ENCODE measurements around the gene RAPGEF4.

The RAPGEF4 gene

GRCh38 chr2:172861098-172861497 lies 125.5 kb downstream of the RAPGEF4 start:
- peak; percentile 8 for DNase-seq (ENCODE audit: low read depth)

DNA sequence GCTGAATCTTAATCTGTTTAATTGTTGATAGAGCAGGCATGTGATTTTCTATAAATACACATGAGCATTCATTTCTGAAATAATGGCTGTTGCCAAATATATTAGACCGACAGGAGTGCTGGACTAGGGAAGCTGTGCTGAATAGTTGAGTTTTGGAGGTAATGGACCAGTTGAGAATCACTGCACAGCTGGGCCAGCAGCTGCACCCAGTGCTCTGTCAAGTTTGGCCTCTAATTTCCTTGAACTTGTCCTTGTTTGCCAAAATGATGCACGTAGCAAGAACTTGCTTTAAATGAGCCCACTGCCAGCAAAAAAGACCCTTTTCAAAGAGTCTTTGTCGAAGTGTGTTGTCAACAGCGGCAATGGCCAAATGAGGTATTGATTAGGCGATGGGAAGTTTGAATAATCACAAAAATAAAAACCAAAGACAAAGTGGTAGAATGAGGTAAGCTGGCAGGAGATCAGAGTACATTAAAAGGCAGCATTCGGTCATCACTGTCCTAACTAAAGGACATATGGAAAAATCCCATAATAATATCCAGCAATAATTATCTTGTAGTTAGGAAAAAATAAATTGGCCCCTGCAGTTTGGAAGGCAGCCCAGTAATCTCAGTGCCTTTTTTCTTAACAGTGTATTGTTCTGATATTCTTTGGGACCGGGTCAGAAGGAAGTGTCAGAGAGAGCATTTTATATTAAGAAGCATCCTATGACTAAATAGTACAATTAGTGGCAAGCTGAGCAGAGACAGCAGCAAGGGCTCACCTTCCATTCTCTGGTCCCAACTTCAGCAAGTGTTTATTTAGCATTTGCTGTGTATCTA lies 126.2 kb downstream of the RAPGEF4 start:
- no peak for DNase-seq (ENCODE audit: low read depth)

DNA sequence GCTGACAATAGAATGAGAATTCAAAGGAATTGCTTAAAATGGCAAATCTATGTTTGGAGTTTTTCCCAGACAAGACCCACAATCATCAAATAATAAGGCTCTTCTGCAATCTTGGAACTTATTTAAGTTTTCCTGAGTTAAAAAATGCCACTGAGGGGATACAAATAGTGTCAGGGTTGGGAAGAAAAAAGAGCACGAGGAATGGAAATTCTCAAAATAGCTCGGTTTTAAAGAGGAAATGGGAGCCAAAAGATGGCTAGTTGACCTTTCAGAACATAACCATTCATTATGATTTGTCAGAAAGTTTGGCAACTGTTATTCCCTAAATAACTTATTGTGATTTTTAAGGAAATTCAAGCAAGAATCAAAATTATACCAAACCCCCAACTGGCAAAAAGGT lies 127.7 kb downstream of the RAPGEF4 start:
- DNase-seq (ENCODE audit: low read depth), result no peak

DNA sequence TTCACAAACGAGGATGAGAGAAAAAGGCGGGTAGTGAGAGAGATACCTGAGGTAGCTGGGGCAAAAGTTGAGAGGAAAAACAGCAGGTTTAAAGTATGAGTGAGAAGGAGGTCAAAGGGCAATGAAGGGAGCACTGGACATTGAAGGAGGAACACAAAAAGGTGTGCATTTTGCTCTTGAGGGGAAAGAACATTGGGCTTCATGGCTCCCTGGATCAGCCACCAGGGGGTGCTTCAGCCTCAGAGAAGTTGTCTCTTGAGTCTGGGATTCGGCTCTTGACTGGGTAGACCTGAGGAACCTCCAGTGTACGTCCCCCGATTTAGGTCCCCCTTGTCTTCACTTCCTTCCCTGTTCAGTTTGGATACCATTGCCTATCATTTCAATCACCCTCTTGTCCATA lies 128.5 kb downstream of the RAPGEF4 start:
- peak; percentile 57 for DNase-seq (ENCODE audit: low read depth)

DNA sequence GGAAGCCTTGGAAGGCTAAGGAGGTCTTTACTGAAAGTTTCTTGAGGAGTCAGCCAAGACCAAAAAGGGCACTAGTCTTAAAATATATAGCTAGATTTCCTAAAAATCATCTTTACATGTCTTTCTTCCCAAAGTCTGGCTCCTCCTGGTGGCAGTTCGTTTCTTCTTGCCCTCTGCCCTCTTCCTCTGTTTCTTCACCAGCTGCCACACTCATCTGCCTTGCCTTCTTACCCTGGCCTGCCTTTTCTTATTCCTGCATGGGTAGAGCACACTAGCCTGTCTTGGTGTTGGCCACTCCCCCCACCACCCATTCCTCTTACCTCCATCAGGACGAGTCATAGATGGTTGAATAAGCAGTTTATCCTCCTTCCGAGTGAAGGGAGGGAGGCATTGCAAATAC lies 129.8 kb downstream of the RAPGEF4 start:
- peak; percentile 1 for DNase-seq (ENCODE audit: low read depth)

- DNase-seq (ENCODE audit: low read depth), result no peak
Observed at GRCh38 chr2:172869861-172870260, 134.2 kb downstream of the RAPGEF4 start.

DNA sequence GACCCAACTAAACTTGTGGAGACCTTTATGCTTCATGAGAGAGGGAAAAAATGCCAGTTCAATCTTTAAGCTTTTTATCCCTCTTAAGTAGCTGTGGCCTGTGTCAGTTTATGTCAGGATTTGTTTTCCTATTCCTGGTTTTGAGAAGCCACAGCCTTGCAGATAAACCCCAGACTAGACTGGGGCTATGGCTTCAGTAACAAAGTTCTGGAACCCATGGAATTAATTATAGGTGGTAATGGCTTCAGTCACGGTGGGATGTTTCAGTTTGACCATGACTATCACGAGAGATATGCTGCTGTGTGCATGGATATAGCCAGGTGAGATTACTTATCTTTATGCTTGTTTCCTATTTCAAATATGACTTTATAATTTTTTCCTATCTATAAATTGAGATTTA lies 134.8 kb downstream of the RAPGEF4 start:
- DNase-seq (ENCODE audit: low read depth), result no peak

DNA sequence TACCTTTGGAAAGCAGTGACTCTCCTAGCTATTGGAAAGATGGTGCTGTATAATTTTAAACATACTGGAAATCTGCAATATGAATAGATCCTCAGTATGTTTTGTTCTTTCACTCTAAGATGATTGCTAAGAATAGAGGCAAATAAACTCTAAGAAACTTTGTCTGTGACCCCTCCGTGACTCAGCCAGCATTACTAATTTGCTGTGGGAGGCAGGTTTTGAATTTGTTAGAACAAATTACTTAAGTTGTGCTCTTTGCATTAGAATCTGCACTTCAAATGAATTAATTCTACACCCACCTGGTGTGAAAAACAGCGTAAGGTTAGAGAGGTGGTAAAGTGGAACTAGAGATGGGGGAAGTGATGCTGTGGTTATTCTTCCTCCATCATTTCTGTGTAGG lies 142.2 kb downstream of the RAPGEF4 start:
- DNase-seq (ENCODE audit: low read depth), result peak; percentile 47

DNA sequence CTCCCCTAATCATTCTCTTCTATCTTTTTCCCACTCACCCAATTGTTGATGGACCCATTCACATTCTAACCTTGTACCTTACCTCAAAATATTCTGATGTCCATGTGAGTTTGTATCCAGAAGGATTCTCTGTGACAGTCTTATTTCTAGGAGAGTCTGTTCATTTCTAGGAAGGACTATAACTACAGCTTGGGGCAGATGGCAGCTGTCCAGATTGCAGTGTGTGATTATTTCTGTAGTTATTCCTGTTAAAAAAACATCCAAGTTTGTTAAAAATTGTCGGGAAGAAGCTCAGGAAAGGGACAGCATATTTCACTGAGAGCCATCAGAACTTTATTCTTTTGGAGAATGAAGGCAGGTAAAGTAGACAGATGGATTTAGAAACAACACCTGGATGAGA lies 142.6 kb downstream of the RAPGEF4 start:
- DNase-seq (ENCODE audit: low read depth), result peak; percentile 29

DNA sequence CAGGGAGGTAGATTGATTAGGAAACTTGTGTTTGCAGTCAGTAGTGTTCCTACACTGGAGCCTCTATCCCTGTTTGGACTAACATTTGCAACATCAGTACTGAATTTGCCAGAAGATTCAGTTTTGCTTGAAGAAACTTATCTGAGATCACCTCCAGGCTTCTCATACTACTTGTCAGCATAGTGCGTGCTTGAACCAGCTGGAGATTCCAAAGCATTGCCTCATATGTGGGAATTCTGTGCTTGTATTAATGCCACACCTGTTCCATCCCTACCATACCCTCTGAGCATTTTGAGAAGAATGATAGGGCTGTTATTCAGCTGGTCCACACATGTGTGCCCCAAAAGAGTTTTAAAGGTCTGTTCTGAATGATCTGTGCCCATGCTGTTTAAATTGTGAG lies 148.7 kb downstream of the RAPGEF4 start:
- DNase-seq (ENCODE audit: low read depth), result no peak

- no peak for DNase-seq (ENCODE audit: low read depth)
Observed at GRCh38 chr2:172885996-172886395, 150.4 kb downstream of the RAPGEF4 start.

DNA sequence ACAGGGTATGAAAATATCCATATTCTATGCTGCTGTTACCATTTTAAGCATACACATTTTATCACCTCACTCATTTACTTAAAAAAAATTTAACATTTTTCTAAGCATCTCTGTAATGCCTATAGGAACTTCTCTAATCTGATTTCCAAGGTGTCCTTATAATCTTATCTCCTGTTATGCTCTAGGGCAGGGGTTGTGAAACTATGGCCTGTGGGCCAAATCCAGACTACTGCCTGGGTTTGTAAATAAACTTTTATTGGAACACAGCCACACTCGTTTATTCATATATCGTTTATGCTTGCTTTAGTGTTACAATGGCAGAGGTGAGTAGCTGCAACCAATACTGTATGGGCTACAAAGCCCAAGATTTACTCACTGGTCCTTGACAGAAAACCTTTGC lies 151.6 kb downstream of the RAPGEF4 start:
- DNase-seq (ENCODE audit: low read depth), result no peak

DNA sequence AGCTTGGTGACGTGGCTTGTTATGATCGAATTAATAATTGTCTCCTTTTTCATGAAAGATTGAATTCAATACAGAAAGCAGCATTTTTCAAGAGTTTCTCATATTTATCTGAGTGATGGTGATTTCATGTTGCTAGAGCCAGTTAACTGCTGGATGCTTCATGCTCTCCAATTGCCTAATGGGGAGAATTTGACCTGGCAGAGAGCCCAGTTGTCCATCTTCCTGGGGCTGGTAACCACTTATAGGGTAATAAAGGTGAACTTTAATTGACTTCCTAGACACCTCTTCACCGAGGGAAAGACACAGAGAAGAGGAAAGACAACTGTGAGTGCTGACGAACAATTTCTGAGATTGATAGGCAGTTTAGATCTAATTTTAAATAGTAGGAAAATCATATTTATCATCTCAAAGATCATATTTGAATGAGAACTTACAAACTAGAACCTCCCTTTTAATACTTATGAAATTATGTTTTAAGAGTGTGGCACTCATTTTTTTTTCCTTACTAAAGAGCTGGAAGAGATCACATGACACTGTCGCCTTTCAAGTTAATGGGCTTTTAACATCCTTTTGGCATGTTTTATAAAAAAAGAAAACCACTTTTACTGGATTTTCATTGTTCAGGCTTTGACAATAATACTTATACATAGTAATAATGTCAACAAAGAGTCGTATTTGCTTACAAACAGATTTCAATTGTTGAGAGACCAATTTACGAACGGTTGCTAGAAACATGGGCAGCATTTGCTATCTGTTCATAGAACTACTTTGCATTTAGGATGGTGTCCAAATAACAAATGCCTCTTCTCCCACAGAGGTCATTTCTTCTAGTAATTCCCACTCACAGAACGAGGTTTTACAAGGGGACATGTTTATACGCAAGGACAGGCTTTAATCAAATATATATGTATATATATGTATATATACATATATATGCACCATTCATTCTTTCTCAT lies 153.3 kb downstream of the RAPGEF4 start:
- peak; percentile 27 for DNase-seq (ENCODE audit: low read depth)

- no peak for DNase-seq (ENCODE audit: low read depth)
Observed at GRCh38 chr2:172889768-172890430, 154.3 kb downstream of the RAPGEF4 start.

DNA sequence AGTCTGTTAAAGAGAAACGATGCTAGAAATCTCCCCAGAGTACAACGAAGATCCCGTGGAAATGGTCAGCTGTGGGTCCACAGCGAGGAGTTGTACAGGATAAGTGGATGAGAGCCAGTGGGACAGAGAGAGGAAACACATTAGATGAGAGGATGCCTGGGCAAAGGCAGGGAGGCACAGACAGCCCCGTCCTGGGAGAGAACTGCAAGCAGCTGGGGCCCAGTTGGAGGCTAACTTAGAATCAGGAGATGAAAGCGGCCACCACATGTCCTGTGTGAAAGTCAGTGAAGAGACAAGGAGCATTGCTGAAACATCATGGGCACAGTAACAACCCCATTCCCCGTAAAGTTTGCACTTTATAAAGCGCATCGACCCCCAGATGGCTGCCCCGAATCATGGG lies 157.5 kb downstream of the RAPGEF4 start:
- DNase-seq (ENCODE audit: low read depth), result no peak

- no peak for DNase-seq (ENCODE audit: low read depth)
Observed at GRCh38 chr2:172893671-172894070, 158.0 kb downstream of the RAPGEF4 start.

GRCh38 chr2:172894689-172895387 lies 159.2 kb downstream of the RAPGEF4 start:
- DNase-seq (ENCODE audit: low read depth), result no peak

- DNase-seq (ENCODE audit: low read depth), result no peak
Observed at GRCh38 chr2:172896661-172897081, 161.0 kb downstream of the RAPGEF4 start.

- no peak for DNase-seq (ENCODE audit: low read depth)
Observed at GRCh38 chr2:172900871-172901270, 165.2 kb downstream of the RAPGEF4 start.

DNA sequence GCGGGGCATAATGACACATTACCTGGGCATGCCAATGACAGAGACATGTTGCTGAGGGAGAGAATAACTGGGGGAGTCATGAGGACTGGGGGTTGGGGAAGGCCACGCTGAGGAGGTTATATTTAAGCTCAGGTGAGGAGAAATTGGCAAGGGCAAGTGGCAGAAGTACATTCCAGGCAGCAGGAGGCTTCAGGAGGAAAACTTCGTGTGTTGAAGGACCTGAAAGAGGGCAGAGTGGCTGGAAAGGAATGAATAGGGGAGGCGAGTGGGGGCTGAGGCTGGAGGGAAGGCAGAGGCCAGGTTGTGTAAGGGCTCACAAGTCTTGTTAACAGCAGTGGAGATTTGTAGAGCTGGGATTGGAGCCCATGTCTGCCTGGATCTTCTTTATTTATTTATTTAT lies 166.3 kb downstream of the RAPGEF4 start:
- DNase-seq (ENCODE audit: low read depth), result no peak

- no peak for DNase-seq (ENCODE audit: low read depth)
Observed at GRCh38 chr2:172904236-172904635, 168.6 kb downstream of the RAPGEF4 start.

All from iris pigment epithelial cell (primary cell).